Right renal cortex interstitium (tissue), 3 donors: ENCODE measurements around the gene SCN4A. TPM values are rescaled to one million over a fixed set of nuclear protein-coding genes. Genes with fewer than 3 reads are reported as not detected.

Source experiments
- DNase-seq, 3 donors: peaks; one replicate each; pipeline ENCODE4 v3.0.0-alpha.2; 2013; ENCODE audit warnings: low read depth in 3 of 3, low spot score in 2 of 3
- polyA plus RNA-seq, 3 donors: library from polyadenylated mRNA; unstranded; fragments of 120-200 nt; gene quantifications; one replicate each; pipeline ENCODE4 v1.2.1, GENCODE V29; 2013; ENCODE audit not compliant: insufficient read length in 3 of 3

Gene SCN4A
- polyA plus RNA-seq, 3 donors: 0.85 to 1.3 (median 0.87) TPM

DNA sequence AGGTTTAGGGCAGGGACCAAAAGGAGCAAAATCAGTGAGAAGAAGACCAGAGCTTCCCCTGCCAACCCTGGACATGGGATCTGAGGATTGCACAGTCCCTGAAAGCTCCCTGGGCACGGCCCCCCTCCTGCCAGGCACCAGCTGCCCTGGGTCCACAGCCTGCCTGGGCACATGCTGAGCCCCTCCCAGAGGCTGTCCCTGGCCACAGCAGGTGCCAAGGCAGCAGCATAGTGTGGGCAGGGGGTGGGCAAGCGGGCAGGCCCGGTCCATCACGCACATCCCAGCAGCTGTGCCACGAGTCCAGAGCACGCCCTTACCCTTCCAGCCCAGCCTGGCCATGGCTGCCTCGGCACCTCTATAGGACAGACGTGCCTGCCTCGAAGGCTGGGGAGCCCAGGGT is 12.7 kb downstream of the SCN4A start:
- DNase-seq: no peak

DNA sequence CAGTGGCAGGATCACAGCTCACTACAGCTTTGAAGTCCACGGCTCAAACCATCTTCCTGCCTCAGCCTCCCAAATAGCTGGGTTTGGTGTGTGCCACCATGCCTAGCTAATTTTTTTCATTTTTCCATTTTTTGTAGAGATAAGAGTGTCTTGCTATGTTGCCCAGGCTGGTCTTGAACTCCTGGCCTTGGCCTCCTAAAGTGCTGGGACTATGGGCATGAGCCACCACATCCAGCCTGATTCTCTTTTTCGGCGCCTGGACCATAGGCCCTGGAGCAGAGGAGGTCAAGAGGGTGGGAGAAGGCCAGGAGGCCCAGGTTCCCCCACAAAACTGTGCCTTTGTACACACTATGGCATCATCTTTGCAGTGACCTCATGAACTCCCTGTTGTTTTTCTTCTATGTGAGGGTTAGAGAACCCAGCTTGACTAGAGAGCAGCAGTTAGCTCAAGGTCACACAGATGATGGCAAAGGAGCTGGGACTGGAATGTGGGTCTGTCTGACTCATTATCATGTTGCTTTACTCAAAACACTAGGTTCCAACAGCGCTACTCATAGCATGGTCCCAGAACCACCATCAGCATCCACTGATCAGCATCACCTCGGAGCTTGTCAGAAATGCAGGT is 16.3 kb downstream of the SCN4A start:
- no peak for DNase-seq

GRCh38 chr17:63955791-63956190 is 16.9 kb downstream of the SCN4A start:
- DNase-seq: no peak

DNA sequence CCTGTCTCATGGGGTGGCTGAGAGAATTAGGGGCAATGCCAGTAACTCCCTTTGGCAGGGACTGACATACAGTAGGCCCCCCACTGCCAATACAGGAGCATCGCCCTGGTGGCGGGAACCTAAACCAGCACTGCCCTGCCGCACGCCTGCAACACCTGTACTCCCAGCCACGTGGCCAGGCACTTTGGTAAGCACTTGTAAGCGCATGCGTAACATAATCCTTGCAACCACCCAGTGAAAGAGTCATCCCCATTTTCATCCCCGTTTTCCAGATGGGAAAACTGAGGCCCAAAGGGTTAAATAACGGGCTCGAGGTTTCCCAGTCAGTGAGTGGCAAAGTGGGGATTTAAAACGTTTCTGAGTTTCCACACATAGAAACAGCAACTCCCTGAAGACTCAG is 17.5 kb downstream of the SCN4A start:
- DNase-seq: no peak

DNA sequence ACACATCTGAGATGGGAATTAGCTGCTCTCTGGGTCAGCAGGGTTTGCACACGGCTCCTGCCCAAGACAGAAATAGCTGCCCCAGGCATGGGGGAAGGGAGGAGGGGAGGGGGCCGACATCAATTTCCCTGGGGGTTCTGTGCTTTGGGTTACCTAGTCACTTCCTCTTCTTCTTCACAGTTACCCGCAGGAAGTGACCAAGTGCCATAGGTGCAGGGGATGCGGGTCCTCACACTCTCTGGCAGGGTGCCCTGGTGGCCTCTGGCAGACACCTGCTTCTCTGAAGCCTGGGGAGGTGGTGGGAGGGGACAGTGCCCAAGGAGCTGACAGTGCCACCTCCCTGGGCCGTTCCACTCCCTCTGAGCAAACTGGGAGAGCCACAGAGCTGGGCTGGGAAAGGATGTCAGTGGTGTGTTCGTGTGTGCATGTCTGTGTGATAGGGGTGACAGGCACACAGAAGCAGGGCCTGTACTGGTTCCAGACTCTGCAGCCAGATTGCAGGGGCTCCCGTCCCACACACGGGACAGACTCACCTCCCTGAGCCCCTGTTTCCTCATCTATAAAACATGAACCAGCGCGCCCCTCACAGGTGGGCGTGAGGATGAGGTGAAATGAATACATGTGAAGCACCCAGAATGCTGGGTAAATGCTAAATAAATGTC is 18.2 kb downstream of the SCN4A start:
- DNase-seq: no peak

DNA sequence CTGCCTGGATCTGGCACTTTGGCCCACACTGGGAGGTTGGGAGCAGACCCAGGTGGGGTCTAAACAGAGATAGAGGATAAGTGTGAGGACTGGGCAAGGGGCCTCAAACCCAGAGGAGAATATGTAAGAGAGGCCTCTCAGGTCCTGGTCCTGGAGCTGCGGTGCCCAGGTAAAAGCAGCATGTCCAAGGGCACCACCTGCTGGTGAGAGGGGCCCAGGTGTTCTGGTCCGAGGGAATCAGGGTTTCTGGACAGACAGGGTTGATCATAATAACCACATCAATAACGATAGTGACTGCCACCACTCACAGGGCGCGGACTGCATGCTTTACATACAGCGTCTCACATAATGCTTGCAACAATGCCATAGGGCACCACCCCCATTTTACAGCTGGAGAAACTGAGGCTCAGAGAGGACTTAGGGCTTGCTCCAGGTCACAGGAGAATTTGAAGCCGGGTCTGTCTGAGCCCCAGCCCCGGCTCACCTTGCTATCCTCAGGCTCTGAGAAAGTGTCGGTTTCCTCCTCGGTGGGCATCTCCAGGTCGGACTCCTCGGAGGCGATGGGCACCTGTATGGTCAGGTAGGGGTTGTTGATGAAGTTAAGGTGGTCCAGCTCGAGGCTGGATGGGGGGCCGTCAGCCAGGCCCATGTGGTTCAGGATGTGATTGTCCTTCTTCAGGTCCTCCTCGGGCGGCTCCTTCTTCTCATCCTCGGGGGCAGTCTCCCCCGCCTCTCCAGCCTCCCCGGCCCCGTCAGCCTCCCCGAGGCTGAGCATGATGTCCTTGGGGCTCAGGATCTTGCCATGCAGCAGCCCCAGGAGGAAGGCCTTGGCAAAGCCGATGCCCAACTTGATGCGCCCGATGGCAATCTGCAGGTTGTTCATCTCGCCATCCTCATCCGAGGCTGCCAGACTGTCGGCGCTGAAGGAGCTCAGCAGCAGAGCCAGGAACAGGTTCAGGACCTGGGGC is 21.5 kb downstream of the SCN4A start:
- no peak for DNase-seq

DNA sequence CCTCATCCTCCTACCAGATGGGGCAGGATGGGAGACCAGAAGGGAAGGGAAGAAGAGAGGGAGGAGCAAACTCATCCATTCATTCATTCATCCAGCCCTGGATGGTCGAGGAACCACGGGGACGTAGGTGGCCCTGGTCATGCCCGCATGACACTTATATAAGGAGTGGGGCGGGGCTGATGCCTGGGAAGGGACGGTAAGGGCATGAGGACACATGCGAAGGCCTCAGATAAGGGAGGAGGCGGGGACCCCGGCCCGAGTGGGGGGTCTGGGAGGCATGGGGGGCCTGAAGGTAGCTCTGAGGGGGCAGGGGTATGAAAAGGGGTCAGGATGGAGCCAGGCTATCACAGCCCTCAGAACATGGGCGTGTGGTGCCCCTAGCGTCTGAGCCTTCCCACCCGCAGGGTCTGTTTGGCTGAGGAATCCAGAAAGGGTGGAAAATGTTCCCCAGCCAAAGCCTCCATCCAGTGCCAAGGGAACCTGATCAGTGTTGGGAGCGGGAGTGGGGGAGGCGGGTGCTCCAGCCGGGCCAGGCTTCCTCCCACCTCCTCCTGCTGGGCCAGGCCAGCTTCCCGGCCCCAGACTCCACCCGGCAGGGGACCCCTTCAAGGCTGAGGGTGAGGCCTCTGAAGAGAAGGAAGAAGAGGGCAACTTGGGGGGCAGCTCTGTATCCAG is 23.0 kb downstream of the SCN4A start:
- no peak for DNase-seq

- no peak for DNase-seq
Observed at GRCh38 chr17:63948521-63948920, 24.2 kb downstream of the SCN4A start.

DNA sequence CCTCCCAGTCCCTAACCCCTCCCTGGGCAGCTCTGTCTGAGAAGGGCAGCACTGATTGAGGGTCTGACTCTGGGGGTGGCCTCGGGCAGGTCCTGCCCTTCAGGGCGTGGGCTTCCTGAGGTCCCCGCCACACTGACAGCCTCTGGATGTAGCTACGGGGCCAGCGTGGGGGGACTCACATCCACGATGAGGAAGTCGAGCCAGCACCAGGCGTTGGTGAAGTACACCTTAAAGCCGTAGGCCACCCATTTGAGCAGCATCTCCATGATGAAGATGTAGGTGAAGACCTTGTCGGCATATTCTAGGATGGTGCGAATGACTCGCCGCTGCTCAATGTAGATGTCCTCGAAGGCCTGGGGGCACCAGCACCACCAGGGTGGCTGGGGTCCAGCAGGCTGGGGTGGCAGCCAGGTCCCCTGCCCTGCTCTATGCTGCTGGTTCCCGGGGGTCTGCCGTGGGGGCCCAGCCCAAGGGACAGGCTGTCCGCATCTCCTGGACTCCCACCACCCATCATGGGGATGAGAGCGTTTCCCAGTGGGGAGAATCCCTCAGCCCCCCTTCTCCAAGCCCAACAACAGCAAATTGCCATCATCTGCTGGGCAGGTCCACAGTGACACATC is 24.9 kb downstream of the SCN4A start:
- no peak for DNase-seq

- DNase-seq: no peak
Observed at GRCh38 chr17:63946440-63947363, 26.0 kb downstream of the SCN4A start.

DNA sequence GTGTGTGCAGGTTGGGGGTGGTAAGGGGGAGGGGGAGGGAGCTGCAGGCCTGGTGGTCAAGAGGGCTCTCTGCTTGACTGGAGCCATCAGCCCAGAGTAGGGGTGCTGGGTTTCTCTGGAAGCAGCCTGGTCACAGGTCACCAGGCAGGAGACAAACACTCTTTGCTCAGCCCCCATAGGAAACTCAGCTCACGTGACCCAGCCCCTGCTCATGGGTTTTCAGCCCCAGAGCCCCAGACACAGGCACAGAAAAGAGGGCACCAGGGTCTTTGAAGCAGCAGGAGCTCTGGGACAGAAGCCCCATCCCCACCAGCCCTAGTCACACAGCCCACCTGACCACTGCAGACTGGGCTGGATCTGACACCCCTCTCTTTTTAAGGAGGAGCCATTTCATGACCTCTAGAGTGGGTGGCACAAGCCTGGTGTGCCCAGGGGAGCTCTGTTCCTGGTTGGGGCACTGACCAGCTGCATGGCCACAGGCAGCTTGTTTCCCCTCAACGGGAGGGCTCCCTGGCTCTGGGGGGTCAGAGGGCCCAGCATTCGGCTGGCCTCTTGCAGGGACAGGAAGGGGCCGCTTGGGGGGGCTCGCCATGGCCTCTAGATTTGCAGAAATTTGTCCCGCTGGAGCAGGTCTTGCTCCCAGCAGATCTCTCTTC is 26.8 kb downstream of the SCN4A start:
- peak in 1 of 3 donors; percentile 52 for DNase-seq

GRCh38 chr17:63944736-63945499 is 27.8 kb downstream of the SCN4A start:
- DNase-seq: no peak

DNA sequence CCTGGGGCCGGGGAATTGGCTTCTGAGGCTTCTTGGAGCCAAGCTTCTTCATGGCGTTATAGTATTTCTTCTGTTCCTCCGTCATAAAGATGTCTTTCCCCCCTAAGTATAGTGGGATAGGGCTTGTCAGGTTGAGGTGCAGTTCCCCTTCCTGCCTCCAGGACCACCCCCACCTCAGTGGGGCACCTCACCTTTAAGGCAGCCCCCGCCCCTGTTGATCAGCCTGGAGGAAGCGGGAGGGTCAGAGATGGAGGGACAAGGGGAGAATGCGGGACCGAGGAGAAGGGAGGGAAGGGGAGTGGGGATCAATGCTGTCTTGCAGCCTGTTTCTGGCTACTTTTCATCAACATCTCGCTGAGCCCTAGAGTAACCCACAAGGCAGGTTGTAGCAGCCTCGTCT is 29.0 kb downstream of the SCN4A start:
- DNase-seq: no peak

DNA sequence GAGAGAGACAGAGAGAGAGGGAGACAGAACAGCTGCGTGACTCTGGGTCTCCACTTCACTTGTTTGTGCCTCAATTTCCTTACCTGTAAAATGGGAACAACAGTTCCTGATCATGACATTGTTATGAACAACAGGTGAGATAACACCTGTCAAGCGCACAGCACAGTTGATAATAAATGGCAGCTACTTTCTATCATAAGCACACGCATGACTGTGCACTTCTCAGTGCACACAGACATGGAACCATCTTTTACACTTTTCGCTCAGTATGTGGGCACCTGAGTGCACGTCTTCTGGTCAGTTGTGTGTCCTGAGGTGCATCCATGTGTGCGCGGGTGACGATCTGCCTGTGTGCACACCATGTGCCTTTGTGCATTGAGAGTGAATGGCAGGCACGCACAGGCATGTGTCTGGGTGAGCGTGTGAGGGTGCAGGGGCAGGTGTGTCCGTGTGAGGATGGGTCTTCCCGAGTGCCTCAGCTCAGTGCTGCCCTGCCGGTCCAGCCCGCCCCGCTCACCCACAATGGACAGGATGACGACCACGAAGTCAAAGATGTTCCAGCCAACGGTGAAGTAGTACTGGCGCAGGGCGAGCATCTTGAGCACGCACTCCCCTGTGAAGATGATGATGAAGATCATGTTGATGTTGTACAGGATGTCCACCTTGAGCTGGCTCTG is 30.3 kb downstream of the SCN4A start:
- DNase-seq: no peak

- DNase-seq: no peak
Observed at GRCh38 chr17:63941751-63942150, 31.0 kb downstream of the SCN4A start.

DNA sequence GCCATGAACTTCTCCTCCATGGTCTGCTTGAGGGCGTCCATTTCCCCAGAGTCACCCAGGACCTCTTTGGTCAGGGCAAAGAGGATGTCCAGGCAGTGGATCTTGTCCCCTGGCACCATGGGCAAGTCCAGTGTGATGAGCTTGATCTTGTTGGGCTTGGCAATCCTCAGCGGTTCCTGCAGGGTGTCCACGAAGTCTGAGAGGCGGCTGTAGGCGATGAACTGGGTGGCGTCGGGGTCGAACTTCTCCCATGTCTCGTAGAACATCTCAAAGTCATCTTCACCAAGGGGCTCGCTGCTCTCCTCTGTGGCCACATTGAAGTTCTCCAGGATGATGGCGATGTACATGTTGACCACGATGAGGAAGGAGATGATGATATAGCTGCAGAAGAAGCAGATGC is 31.6 kb downstream of the SCN4A start:
- no peak for DNase-seq

- no peak for DNase-seq
Observed at GRCh38 chr17:63940584-63940983, 32.1 kb downstream of the SCN4A start.

- no peak for DNase-seq
Observed at GRCh38 chr17:63939884-63940283, 32.8 kb downstream of the SCN4A start.
